Retina (tissue), 1 donor: ENCODE measurements around the gene MRPS26.
"Not testable (repeated sequence)": the region's sequence is repeated elsewhere in the genome, so short reads cannot be mapped to it uniquely, and the experiment has no call there.

ENCODE experiments used
- DNase-seq: peaks from one replicate; pipeline ENCODE4 v3.0.0-alpha.2; 2016

Gene MRPS26

GRCh38 chr20:3045816-3046676, at the start of gene MRPS26:
Gene MRPS26 (plus strand): TSS chr20:3046052. CDS start chr20:3046069, 17 bp downstream.
- peak; percentile 97 for DNase-seq

DNA sequence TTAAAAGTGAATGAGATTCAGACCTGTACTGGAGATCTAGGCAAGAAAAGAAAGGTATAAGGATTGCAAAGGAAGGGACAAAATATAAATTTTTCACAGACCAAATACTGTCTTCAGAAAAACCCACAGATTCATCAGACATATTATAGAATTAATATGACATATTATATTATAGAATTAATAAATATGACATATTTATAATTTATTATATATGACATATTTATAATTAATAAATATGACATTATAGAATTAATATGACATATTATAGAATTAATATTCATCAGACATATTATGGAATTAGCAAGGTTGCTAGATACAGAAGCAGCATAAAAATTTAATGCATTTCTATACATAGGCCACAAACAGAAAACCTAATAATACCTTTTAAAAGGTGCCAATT, 47.1 kb upstream of the MRPS26 start:
- DNase-seq: no peak

DNA sequence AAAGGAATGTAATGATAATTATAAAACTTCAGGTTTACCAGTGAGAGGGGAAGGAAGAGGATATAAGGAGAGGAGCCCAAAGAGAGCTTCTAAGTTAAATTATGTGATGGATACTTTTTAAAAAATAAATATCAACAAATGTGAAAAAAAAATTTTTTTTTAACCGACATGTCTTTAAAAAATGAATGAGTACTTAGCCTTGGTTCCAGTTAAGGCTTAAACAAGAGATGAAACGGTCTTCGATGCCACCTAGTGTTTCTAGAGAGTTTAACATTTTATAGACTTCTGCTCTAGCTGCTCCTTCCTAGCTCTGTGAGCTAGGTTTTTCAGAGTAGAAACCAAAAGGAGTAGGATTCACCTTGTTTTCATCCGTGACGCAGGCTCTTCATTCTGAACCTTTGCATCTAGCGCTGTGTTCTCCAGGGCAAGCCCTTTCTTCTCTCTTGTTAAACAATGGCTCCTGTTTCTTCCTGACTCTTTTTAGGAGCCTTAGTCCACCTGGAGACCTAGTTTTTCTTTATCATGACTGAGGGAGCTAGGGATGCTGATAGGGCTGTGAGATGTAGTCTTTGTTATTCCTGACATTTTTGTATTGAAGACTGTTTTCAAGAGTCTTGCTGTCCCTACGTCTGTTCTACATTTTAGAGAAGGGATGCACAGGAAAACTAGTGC, 44.9 kb upstream of the MRPS26 start:
- DNase-seq: peak; percentile 25

- no peak for DNase-seq
Observed at GRCh38 chr20:3003416-3003815, 42.4 kb upstream of the MRPS26 start.

DNA sequence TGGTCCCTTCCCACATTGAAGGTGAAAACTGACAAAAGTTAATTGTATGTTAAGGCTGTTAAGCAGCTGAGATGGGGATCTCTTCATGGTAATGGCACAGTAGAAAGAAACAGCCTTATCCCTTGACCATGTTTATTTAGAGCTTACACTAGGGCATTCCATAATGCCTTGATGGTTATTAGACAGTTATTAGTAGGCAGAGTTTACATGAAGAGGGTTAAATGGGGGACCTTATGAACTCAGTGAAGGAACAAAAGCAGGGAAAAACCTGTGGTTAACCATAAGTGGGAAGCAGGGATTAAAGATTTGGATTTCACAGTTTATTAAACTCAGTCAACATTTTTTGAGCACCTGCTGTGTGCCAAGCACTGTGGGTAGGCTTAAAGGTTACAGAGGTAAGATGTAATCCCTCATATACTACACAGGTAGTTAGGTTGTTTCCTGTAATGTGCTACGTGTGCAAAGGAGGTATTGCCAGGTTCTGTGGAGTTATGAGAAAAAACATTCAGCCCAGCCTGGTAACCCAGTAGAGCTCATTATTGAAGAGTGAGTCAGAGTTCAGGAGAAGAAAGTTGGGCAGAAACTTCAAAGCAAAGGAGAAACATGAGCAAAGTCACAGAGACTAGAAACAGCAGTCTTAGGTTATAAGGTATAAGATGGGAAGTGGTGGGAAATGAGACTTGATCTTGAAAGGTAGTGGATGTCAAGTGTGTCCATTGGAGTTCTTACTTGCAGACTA, 34.7 kb upstream of the MRPS26 start:
- DNase-seq: no peak

- DNase-seq: no peak
Observed at GRCh38 chr20:3011752-3012151, 34.1 kb upstream of the MRPS26 start.

GRCh38 chr20:3013771-3014170, 32.1 kb upstream of the MRPS26 start:
- no peak for DNase-seq

- DNase-seq: no peak
Observed at GRCh38 chr20:3014179-3014578, 31.7 kb upstream of the MRPS26 start.

DNA sequence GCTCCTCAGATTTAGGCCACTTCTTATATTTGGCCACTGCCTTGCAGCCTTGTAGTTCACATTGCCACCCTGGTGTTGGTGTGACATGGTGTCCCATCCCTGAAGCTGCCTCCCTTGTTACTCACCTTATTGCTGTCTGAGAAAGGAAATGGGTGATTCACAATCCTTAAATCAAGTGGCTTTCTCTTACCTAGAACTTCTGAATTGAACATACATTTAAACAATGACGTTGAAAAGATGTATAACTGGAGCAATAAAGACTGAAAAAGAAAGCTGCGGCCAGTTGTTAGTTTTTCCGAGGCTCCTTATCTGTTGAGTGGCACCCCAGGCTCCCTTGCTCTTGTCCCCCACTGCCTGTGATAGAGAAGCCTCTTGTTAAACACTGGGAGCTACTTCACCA, 31.2 kb upstream of the MRPS26 start:
- no peak for DNase-seq

GRCh38 chr20:3015302-3015701, 30.6 kb upstream of the MRPS26 start:
- not testable (repeated sequence) for DNase-seq

GRCh38 chr20:3021327-3021726, 24.5 kb upstream of the MRPS26 start:
- DNase-seq: no peak

- DNase-seq: no peak
Observed at GRCh38 chr20:3021777-3022176, 24.1 kb upstream of the MRPS26 start.

GRCh38 chr20:3022559-3023490, 23.0 kb upstream of the MRPS26 start:
- not testable (repeated sequence) for DNase-seq

- no peak for DNase-seq
Observed at GRCh38 chr20:3027987-3028386, 17.9 kb upstream of the MRPS26 start.

DNA sequence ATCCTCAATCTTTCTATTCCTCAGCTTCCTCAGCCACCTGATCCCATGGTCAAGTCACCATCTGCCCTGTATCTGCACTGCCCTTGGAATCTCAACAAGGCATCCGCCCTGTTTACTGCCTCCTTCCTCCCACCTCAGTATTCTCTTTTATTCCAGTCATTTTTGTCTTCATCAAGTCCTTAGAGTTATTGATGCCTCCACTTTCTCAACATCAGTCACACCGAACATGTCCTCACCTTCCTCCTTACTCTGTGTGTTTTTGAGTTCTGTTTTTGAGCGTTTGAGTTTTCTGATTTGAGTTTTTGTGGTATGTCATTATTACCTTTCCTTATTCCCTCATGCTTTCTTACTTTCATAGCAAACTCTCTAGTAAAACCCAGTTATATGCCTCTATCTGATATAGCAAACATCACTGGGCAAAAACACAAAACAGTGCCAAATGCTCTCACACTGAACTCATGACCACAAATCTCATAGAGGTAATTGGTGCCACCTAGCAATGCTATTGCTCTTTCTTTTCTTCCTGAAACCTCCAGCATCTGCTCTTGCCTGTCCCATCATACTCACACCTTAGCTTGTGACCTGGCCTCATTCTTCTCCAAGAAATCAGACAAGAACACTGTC, 14.2 kb upstream of the MRPS26 start:
- DNase-seq: no peak

GRCh38 chr20:3032624-3033023, 13.2 kb upstream of the MRPS26 start:
- DNase-seq: no peak

DNA sequence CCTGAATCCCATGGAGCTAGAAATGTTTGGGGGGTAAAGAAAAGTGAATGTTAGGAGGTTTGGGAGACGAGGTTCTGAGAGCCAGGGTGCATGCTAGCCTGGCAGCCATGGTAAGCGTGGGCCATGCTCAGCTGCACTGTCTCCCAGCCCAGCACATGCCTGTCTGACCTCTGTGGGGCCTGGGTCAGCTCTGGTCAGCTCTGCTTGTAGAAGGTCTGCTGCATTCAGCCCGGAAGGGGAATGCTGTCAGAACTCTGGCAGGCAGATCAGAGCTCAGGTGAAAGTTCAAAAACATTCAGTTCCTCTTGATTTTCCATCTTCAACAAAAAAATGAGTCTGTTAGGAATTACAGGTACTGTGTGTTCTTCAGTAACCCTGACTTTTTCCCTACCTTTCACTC, 8.2 kb upstream of the MRPS26 start:
- DNase-seq: no peak

DNA sequence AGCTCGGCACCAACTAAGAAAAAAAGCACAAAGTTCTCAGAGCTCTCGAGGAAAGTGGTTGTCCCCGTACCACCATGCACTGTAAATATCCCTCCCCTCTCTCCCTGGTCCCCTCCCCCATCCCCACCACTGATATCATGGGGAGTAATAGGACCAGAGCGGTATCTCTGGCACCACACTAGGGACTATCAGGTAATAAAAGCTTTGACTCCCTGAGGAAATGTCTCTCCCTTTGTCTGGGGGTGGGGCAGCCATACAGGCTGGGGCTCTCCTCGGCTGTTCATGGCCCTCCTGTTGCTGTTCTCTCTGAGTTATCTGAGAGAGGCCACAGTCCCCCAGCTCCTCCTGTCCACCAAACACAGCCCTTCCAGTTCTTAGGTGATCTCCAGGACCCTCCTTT, 7.4 kb upstream of the MRPS26 start:
- no peak for DNase-seq

GRCh38 chr20:3039426-3039825, 6.4 kb upstream of the MRPS26 start:
- DNase-seq: no peak

- no peak for DNase-seq
Observed at GRCh38 chr20:3040086-3040485, 5.8 kb upstream of the MRPS26 start.

DNA sequence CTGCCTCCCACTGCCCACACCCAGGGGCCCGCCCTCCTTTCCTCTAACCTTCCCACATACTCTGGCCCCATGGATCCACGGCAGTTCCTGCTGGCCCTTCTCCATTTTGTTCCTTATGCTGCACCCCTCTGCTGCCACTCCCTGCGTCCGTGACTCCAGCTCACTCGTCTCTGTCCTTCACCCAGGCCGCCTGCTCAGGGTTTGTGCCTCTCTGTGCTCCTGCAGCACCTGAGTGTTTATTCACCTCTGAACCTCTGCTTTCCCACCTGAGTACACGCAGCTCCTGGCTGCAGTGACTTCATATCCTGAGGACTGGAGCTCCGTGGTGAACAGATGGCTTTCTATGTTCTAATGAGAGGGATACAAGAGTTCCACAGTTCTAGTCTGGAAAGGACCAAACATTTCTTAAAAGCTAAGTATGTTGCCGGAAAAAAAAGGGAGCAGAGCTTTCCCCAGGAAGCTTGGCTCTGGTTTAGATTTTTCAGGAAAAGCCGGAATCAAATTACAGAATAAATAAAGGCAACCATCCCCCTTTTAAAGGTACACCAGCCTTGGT, 3.9 kb upstream of the MRPS26 start:
- no peak for DNase-seq

DNA sequence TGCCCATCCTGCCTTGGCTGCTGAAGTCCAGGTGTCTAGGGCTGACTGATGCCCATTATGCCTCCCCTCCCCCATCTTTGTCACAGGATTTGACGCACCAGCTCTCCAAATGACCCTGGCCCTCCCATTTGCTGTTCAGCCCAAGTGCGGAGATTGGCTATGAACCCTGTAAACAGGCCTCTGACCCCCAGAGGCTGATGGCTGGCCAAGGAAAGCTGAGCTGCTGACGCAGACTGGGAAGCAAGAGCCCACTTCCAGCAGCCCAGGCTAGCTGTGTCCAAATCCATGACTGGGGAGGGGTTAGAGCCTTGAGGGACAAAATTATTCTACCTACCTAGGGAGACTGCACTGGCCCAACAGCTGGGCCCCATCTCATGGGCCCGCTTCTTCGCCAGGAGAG, 3.2 kb upstream of the MRPS26 start:
- no peak for DNase-seq
